HepG2 (cell line): ENCODE results near the gene XRCC3. TPM values are rescaled to one million over a fixed set of nuclear protein-coding genes. Genes with fewer than 3 reads are reported as not detected.

ENCODE experiments used
- ATAC-seq: fragments of 200-7000 bp; cut with Tn5 transposase; 3 replicates; pipeline ENCODE4 v1.9.1; 2020; ENCODE audit warnings: mild to moderate bottlenecking, moderate library complexity
- BruUV-seq: library from RNA; stranded (reverse); fragments of 400-500 nt; replicated peaks from 2 replicates; lab custom pipeline; 2021; lab: Mats Ljungman, UMichigan
- CTCF ChIA-PET: fragments of 300-600 bp; formaldehyde crosslinking; extraction: SDS; loops from one replicate; lab custom pipeline; 2021; ENCODE audit warnings: low total read pairs, inconsistent platforms, low intra/inter-chr PET ratio; lab: Yijun Ruan, JAX
- POLR2A ChIA-PET: fragments of 350-600 bp; sonication (Branson Sonifier 250); formaldehyde crosslinking; loops from one replicate; lab custom pipeline; 2020; ENCODE audit warnings: antibody characterized with exemption, inconsistent platforms; lab: Yijun Ruan, JAX
- DNase-seq: peaks from one replicate; pipeline ENCODE4 v3.0.0-alpha.2; 2015; ENCODE audit warnings: low spot score
- FAIRE-seq: peaks from 3 replicates; lab custom pipeline; 2011; peaks lifted over from hg19 to GRCh38; lab: Jason Lieb, UNC
- H2AFZ ChIP-seq: one replicate; pipeline ENCODE4 v1.6.1; 2011; ENCODE audit warnings: low read length, inconsistent platforms
- H3K27ac ChIP-seq: fragments of 300-600 bp; 3 replicates; pipeline ENCODE4 v1.8.0; 2011; ENCODE audit warnings: mixed run types, mild to moderate bottlenecking, mixed read lengths, low read length, inconsistent platforms; ENCODE audit not compliant: insufficient read depth; ENCODE audit errors: extremely low read length
- H3K27me3 ChIP-seq, 2 experiments: fragments of 200-600 bp in 1 of 2; 2 replicates in 1 of 2; 3 replicates in 1 of 2; pipeline versions ENCODE4 v1.6.0 to v1.8.0; 2011; ENCODE audit warnings: low read length in 2 of 2, mild to moderate bottlenecking in 2 of 2, moderate library complexity in 2 of 2, inconsistent platforms in 1 of 2; ENCODE audit not compliant: insufficient read depth in 2 of 2, control insufficient read depth in 1 of 2
- H3K36me3 ChIP-seq, 2 experiments: fragments of 200-600 bp in 1 of 2; replicated peaks in 1 of 2; 2 replicates in 1 of 2; 3 replicates in 1 of 2; pipeline versions ENCODE4 v1.5.1 to v1.8.0; 2011; ENCODE audit warnings: low read length in 2 of 2, inconsistent platforms in 1 of 2; ENCODE audit not compliant: insufficient read depth in 2 of 2, control insufficient read depth in 1 of 2
- H3K4me1 ChIP-seq: 2 replicates; pipeline ENCODE4 v1.5.1; 2012; ENCODE audit warnings: low read length, inconsistent platforms; ENCODE audit not compliant: insufficient read depth
- H3K4me2 ChIP-seq: 2 replicates; pipeline ENCODE4 v1.6.0; 2011; ENCODE audit warnings: low read depth, low read length, inconsistent platforms
- H3K4me3 ChIP-seq, 3 experiments: fragments of 200-600 bp in 1 of 3; sonication (generic), shearing (Covaris generic) in 1 of 3; replicated peaks in 1 of 3; 2 replicates each; pipeline ENCODE4 v1.5.1; 2011 to 2016; ENCODE audit warnings: low read length in 3 of 3, inconsistent platforms in 2 of 3, low read depth in 2 of 3, mild to moderate bottlenecking in 2 of 3, control low read depth in 1 of 3, mixed read lengths in 1 of 3; ENCODE audit not compliant: insufficient read depth in 1 of 3
- H3K79me2 ChIP-seq: one replicate; pipeline ENCODE4 v1.6.1; 2011; ENCODE audit warnings: low read length, inconsistent platforms; ENCODE audit not compliant: insufficient read depth
- H3K9ac ChIP-seq: 2 replicates; pipeline ENCODE4 v1.6.0; 2011; ENCODE audit warnings: mild to moderate bottlenecking, low read depth, low read length, inconsistent platforms; ENCODE audit not compliant: insufficient read depth
- H3K9me3 ChIP-seq: 2 replicates; pipeline ENCODE4 v1.5.1; 2012; ENCODE audit warnings: mild to moderate bottlenecking, low read length
- H4K20me1 ChIP-seq: 2 replicates; pipeline ENCODE4 v1.6.0; 2011; ENCODE audit warnings: inconsistent platforms, mild to moderate bottlenecking, low read length, moderate library complexity; ENCODE audit not compliant: insufficient read depth
- AGO1 ChIP-seq: fragments of 200-400 bp; formaldehyde crosslinking; IDR thresholded peaks from 2 replicates; pipeline ENCODE4 v1.6.1; 2017; ENCODE audit warnings: mild to moderate bottlenecking, low read depth, low read length, moderate library complexity; ENCODE audit not compliant: poor library complexity, severe bottlenecking
- HMG20A ChIP-seq: IDR thresholded peaks from 2 replicates; pipeline ENCODE4 v1.6.1; 2016; ENCODE audit warnings: borderline replicate concordance
- IRF1 ChIP-seq: sonication (generic); formaldehyde crosslinking; IDR thresholded peaks from 2 replicates; pipeline ENCODE4 v1.4.0; 2020; ENCODE audit warnings: low read depth, mild to moderate bottlenecking, missing genetic modification reagents
- LBX2 ChIP-seq: sonication (generic); formaldehyde crosslinking; IDR thresholded peaks from 2 replicates; pipeline ENCODE4 v1.5.0; 2020; ENCODE audit warnings: missing genetic modification reagents, mild to moderate bottlenecking, borderline replicate concordance
- RAD51 ChIP-seq: fragments of 450-650 bp; IDR thresholded peaks from 2 replicates; pipeline ENCODE4 v1.6.1; 2016; ENCODE audit warnings: borderline replicate concordance
- RNF2 ChIP-seq: fragments of 450-650 bp; conservative IDR thresholded peaks from 2 replicates; pipeline ENCODE4 v1.6.1; 2016; ENCODE audit warnings: low read depth
- STAT6 ChIP-seq: sonication (generic); formaldehyde crosslinking; IDR thresholded peaks from 2 replicates; pipeline ENCODE4 v1.4.0; 2020; ENCODE audit warnings: missing genetic modification reagents, mild to moderate bottlenecking, borderline replicate concordance
- ZNF260 ChIP-seq: sonication (generic); formaldehyde crosslinking; IDR thresholded peaks from 2 replicates; pipeline ENCODE4 v1.4.0; 2020; ENCODE audit warnings: missing genetic modification reagents, low read depth, mild to moderate bottlenecking, borderline replicate concordance
- WGBS: methylation state at CpG from one replicate; pipeline ENCODE4 v1.1.6; 2017; ENCODE audit warnings: low lambda C conversion rate; 5-methylcytosine and 5-hydroxymethylcytosine counted together
- in situ Hi-C: cut with HindIII; loops from 2 replicates; pipeline ENCODE4 v1.10.0; 2017; ENCODE audit warnings: low pct_unique_long_range_greater_than_20kb; ENCODE audit not compliant: extremely low pct_ligation_motif_present
- intact Hi-C: fragments of 100-400 bp; cut with micrococcal nuclease; formaldehyde crosslinking; loops from one replicate; pipeline ENCODE4 v1.10.0; 2022; ENCODE audit not compliant: unreplicated experiment
- polyA plus RNA-seq, 8 experiments: library from polyadenylated mRNA; depleted of rRNA in 3 of 8; stranded (reverse) in 7 of 8; unstranded in 1 of 8; fragments of >200 nt; fragmentation: Illumina TruSeq in 4 of 8; extraction: Trizol in 4 of 8; gene quantifications; 2 replicates each; pipeline versions ENCODE4 v1.2.1 to v1.2.3, GENCODE V29; 2011 to 2016; ENCODE audit warnings: low read depth in 4 of 8, missing spikeins in 1 of 8, mixed read lengths in 1 of 8; ENCODE audit not compliant: insufficient read depth in 1 of 8
- total RNA-seq, 5 experiments: library from RNA; depleted of rRNA; stranded (reverse); fragments of >200 nt; fragmentation: Illumina TruSeq; extraction: Trizol; gene quantifications; 2 replicates each; pipeline ENCODE4 v1.2.3, GENCODE V29; 2016; ENCODE audit warnings: low read depth in 1 of 5
- TF ChIP-seq, protein P1 (sequence below): sonication (generic); formaldehyde crosslinking; IDR thresholded peaks from 2 replicates; pipeline ENCODE4 v1.5.0; 2020; ENCODE audit warnings: missing genetic modification reagents
- TF ChIP-seq, protein P2 (sequence below): sonication (generic); formaldehyde crosslinking; IDR thresholded peaks from 2 replicates; pipeline ENCODE4 v1.4.0; 2020; ENCODE audit warnings: mild to moderate bottlenecking, missing genetic modification reagents, borderline replicate concordance
- TF ChIP-seq, protein P3 (sequence below): IDR thresholded peaks from 2 replicates; pipeline ENCODE4 v1.6.1; 2016; ENCODE audit warnings: low read depth, control low read depth

XRCC3 gene
- total and polyA plus RNA-seq, 2 of the 13 experiments (the other 11 are each of a cell fraction or from before 2014, with no cell fraction given), result 5.4 to 25.8 TPM

- H3K79me2 ChIP-seq, result no peaks in the 10 kb centered on the region
- H3K36me3 ChIP-seq, result peaks cover 7 to 42% of the 10 kb centered on the region in 2 experiments; a peak in 3 of 5 replicates
- ChIA-PET POLR2A (no interaction called here), CTCF (no interaction called here)
- H3K4me3 ChIP-seq, result no peak overlapping the region
- no peaks in the 10 kb centered on the region; a peak in 1 of 5 replicates for H3K27me3 ChIP-seq
- no peak overlapping the region for H3K27ac ChIP-seq
- no peak for FAIRE-seq
- in situ Hi-C loops (no loop called here), intact Hi-C loops (no loop called here)
- BruUV-seq, result no TSS peak
- no peak for ATAC-seq
- H3K4me2 ChIP-seq, result no peak overlapping the region
- 98% methylated on average over 13 of the region's 13 CpGs for WGBS
- H4K20me1 ChIP-seq, result no peaks in the 10 kb centered on the region
- no peak overlapping the region for H3K9ac ChIP-seq
- H3K4me1 ChIP-seq, result peaks cover 11% of the 10 kb centered on the region
- DNase-seq, result no peak
- no peak overlapping the region for H2AFZ ChIP-seq
- no peaks in the 10 kb centered on the region for H3K9me3 ChIP-seq
- TF ChIP-seq RNF2, result no peak
- TF ChIP-seq HMG20A (CRISPR knock-in tag), result no peak
- no peak for TF ChIP-seq LBX2
- TF ChIP-seq STAT6 (CRISPR knock-in tag), result no peak
- TF ChIP-seq, protein P1, sequence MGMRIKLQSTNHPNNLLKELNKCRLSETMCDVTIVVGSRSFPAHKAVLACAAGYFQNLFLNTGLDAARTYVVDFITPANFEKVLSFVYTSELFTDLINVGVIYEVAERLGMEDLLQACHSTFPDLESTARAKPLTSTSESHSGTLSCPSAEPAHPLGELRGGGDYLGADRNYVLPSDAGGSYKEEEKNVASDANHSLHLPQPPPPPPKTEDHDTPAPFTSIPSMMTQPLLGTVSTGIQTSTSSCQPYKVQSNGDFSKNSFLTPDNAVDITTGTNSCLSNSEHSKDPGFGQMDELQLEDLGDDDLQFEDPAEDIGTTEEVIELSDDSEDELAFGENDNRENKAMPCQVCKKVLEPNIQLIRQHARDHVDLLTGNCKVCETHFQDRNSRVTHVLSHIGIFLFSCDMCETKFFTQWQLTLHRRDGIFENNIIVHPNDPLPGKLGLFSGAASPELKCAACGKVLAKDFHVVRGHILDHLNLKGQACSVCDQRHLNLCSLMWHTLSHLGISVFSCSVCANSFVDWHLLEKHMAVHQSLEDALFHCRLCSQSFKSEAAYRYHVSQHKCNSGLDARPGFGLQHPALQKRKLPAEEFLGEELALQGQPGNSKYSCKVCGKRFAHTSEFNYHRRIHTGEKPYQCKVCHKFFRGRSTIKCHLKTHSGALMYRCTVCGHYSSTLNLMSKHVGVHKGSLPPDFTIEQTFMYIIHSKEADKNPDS (CRISPR knock-in tag), result no peak
- no peak for TF ChIP-seq IRF1 (CRISPR knock-in tag)
- no peak for TF ChIP-seq RAD51
- no peak for TF ChIP-seq AGO1
- TF ChIP-seq, protein P2, sequence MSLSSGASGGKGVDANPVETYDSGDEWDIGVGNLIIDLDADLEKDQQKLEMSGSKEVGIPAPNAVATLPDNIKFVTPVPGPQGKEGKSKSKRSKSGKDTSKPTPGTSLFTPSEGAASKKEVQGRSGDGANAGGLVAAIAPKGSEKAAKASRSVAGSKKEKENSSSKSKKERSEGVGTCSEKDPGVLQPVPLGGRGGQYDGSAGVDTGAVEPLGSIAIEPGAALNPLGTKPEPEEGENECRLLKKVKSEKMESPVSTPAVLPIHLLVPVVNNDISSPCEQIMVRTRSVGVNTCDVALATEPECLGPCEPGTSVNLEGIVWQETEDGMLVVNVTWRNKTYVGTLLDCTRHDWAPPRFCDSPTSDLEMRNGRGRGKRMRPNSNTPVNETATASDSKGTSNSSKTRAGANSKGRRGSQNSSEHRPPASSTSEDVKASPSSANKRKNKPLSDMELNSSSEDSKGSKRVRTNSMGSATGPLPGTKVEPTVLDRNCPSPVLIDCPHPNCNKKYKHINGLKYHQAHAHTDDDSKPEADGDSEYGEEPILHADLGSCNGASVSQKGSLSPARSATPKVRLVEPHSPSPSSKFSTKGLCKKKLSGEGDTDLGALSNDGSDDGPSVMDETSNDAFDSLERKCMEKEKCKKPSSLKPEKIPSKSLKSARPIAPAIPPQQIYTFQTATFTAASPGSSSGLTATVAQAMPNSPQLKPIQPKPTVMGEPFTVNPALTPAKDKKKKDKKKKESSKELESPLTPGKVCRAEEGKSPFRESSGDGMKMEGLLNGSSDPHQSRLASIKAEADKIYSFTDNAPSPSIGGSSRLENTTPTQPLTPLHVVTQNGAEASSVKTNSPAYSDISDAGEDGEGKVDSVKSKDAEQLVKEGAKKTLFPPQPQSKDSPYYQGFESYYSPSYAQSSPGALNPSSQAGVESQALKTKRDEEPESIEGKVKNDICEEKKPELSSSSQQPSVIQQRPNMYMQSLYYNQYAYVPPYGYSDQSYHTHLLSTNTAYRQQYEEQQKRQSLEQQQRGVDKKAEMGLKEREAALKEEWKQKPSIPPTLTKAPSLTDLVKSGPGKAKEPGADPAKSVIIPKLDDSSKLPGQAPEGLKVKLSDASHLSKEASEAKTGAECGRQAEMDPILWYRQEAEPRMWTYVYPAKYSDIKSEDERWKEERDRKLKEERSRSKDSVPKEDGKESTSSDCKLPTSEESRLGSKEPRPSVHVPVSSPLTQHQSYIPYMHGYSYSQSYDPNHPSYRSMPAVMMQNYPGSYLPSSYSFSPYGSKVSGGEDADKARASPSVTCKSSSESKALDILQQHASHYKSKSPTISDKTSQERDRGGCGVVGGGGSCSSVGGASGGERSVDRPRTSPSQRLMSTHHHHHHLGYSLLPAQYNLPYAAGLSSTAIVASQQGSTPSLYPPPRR (CRISPR knock-in tag), result no peak
- TF ChIP-seq, protein P3, sequence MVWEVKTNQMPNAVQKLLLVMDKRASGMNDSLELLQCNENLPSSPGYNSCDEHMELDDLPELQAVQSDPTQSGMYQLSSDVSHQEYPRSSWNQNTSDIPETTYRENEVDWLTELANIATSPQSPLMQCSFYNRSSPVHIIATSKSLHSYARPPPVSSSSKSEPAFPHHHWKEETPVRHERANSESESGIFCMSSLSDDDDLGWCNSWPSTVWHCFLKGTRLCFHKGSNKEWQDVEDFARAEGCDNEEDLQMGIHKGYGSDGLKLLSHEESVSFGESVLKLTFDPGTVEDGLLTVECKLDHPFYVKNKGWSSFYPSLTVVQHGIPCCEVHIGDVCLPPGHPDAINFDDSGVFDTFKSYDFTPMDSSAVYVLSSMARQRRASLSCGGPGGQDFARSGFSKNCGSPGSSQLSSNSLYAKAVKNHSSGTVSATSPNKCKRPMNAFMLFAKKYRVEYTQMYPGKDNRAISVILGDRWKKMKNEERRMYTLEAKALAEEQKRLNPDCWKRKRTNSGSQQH (CRISPR knock-in tag), result no peak
- no peak for TF ChIP-seq ZNF260 (CRISPR knock-in tag)
Observed at GRCh38 chr14:103704708-103705107, 10.5 kb downstream of the XRCC3 start.
